Hypothalamus (tissue), 51 donors: ENCODE data around the gene MMD.
"Not testable (repeated sequence)": the region's sequence is repeated elsewhere in the genome, so short reads cannot be mapped to it uniquely, and the experiment has no call there.

Experiments used
- DNase-seq, 51 donors: peaks; one replicate each; lab custom pipeline; 2025; lab: John Stamatoyannopoulos, UW

MMD gene

GRCh38 chr17:55424893-55425540, 3.4 kb upstream of the MMD start:
- DNase-seq = peak in 1 of 51 donors; percentile 5

- DNase-seq = no peak
Observed at GRCh38 chr17:55423535-55423934, 1.9 kb upstream of the MMD start.

- not testable (repeated sequence) for DNase-seq
Observed at GRCh38 chr17:55422828-55423164, 1.2 kb upstream of the MMD start.

- peak in 31 of 51 donors; percentile 5 to 67 (median 22) for DNase-seq
Observed at GRCh38 chr17:55420776-55421178, 858 bp downstream of the MMD start.

GRCh38 chr17:55420067-55420775, 1.4 kb downstream of the MMD start:
- DNase-seq = peak in 3 of 51 donors; percentile 1 to 24 (median 4)

DNA sequence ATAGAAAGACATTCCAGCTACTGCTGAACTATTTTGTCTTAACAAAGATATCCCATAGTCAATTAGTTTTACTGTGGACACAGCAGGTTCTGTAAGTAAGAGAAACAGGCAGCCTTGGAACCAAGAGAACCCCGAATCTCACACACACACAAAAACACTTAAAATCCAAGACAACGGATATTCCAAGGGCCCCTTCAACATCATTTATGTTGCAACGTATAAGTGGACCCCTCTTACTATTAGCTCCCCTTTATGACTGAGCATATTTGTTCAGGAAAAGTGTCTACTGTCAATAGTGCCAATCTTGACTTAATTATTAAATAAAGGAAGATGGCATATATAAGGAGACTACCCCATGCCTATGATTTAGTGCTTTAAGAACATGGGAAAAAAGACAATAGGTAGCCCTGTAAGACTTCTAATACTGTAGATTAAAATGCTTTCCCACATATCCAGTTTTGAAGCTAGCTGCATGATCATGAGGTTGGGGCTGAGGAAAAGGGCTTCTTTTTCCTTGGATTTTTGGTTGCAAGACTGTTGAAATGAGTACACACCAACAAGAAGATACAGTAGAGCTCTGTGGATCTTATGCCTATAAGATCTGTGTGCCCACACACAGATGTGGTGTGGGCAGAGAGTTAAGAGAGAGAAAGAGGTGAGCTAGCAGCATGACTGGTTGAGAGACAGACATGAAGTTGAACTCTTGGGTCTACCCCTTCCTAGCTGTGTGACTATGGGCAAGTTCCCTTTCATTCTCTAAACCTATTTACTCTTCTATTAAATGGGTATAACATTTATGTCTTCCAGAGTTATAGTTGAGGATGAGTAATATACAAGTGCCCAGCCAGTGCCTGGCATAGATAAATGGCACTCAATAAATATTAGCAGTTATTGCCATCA, 3.0 kb downstream of the MMD start:
- no peak for DNase-seq

DNA sequence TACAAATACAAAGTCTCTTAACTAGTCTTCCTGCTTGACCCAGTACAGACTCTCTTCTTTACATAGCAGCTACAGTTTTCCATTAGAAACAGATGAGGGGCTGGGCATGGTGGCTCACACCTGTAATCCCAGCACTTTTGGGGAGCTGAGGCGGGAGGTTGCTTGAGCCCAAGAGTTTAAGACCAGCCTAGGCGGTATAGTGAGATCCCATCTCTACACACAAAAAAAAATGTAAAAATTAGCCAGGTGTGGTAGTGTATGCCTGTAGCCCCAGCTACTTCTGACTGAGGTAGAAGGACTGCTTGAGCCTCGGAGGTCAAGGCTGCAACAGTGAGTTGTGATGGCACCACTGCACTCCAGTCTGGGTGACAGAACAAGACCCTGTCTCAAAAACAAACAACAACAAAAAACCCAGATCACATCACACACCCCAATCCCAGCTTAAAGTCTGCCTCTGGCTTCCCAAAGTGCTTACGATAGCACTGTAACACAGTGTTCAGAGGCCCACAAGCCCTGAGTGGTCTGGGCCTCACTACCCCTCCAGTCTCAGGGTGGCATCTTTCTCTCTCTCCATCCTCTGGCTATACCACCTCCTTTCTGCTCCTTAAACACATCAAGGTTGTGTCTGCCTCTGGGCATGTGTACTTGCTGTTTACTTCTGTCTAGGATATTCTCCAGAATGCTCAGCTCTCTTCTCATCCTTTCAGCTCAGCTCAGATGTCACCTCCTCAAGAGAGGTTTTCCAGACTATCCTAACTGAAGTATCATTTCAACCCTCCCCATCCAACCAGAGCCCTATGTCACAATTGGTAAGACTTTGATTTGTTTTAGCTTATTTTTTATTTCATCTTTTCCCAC, 4.0 kb downstream of the MMD start:
- DNase-seq = no peak

DNA sequence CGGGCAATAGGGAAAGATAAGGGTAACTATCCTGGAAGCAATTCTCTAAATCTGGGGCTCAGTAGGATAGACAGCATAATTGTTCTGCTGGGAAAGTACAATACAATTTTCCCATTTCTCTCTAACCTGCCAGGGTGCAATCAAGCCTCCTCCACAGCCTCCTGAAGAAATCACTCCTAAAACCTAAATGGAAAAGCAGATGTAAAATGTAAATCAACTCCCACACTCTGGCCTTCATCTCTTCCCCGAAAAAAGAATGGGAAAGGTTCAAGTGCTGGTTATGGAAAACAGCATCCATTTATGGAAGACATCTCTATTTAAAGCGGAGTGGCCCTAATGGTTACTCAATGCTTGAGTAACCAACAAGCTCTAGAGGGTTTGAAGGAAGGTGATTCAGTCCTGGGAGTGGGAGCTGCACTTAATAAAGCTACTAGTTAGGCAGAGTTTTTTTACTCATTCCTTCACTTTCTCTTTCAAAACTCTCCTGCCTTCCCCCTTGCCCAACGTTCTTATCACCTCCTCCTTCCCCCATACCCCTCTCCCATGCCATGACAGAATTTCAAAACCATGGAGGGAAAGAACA, 5.1 kb downstream of the MMD start:
- peak in 1 of 51 donors; percentile 28 for DNase-seq

- no peak for DNase-seq
Observed at GRCh38 chr17:55416000-55416399, 5.6 kb downstream of the MMD start.

- no peak for DNase-seq
Observed at GRCh38 chr17:55414983-55415382, 6.7 kb downstream of the MMD start.

DNA sequence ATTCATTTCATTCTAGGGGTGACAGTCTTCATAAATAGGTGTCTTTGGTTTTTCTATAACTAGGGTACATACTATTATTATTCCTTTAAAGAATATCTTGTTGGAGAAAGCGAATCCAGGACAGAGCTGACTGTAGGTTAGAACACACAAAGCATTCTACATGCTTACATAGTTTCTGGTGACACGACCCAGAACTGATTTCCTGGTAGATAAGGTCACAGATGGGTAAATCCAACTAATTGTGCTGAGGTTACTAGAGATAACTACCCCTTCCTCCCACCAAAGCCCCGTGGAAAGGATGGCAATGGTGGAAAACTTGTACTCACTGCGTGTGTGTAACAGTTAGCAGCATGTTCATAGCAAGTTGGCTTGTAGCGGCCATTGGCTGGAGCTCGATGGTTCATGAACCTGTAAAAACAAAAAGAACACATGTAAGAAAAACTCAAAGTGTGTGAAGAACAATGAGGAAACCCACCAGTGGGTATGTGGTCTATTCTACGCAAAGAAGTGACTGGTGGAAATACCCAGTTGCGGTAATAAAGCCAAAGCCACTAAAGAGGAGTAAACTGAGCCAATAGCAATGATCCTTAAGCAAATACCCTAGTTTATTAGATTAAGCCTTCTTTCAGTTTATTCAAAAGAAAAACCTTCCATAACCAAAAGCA, 7.7 kb downstream of the MMD start:
- DNase-seq = no peak

GRCh38 chr17:55411463-55411855, 10.2 kb downstream of the MMD start:
- no peak for DNase-seq

DNA sequence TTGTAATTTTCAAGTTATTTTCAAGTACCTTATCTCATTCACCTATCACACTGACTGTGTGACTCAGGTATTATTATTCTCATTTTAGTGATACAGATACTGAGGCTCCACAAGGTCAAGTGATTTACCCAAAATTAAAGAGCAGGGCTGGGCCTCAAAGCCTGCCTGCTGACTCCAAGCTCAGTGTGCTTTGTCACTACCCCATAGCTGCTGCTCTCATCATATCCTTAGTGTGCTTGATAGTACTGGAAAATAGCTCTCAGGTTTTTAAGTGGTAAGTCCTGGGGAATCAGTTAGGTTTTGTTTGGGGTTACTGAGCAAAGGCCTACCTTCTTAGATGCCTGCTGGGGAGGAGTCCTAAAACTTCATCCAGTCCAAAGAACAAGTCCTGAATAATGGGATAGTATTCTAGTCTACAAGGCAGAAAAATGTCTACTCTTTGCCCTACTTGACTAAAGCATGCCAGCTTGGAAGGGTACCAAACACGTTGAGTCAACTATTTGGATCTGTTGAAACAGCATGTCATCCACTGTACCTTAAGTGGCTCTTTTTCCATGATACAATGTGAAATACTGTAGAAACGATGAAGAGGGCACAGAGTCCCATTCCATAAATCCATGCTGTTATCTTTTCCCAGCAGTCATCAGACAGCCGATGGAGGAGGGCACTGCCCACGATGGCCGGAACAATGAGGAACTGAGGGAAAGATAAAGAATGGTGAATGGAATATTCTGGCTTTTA, 10.7 kb downstream of the MMD start:
- no peak for DNase-seq

DNA sequence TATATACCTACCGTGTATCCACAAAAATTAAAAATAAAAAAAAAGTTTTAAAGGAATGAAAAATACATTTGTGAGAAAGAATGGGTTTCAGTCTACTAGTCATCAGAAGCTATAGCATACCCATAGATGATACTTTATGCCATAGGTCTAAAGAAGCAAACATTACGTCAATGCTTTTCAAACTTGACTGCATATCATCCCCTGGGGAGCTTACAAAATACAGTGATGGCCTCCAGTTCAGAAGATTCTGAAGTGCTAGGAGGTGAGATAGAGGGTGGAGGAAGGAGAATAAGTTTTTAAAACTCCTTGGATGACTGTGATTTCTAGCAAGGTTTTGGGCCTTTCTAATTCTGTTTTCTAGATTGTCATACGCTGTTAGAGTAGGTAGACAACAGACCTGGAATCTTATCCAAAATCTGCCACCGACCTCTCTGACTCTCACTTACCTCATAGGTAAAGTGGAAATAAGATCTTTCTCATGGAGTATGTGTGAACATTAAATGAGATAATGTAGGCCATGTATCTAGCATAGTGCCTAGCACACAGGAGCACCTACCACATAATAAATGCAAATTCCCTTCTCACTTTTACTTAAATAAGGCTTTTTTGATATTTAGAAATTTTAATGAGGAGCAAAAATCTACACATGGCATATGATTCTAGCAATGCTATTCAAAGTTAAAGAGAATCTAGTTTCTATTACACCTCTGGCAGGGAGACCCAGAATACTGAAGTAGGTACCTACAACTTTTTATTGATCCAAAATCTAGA, 12.4 kb downstream of the MMD start:
- no peak for DNase-seq

GRCh38 chr17:55407641-55408566, 13.7 kb downstream of the MMD start:
- no peak for DNase-seq

DNA sequence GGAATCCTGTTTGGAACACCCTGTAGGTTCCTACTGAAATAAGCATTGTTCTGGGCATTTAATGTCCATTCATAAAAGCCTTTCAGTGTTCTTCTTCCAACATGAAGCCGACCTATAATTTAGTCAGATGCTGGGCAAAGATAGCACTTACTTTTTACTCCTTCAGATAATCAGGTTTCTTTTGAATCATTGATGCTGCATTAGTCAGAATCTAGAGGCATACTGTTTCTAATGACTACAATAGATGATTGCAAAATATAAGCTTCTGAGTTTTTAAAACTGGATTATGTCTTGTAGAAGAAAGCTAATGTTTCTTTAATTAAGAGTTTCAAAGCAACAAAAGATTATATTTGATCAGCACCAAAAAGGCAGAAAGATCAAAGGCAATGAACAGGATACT, 16.0 kb downstream of the MMD start:
- DNase-seq = no peak

DNA sequence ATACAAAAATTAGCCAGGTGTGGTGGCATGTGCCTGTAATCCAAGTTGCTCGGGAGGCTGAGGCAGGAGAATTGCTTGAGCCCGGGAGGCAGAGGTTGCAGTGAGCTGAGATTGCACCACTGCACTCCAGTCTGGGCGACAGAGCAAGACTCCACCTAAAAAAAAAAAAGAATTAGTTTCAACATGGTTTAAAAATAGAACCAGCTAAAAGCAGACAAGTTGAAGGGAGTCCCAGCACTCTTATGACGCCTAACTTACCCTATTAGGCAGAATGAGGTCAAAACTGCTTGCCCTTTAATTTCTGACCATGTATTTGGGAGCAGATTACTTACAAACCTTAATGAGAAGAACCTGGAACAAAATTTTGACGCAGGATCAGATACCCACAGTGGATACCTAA, 17.4 kb downstream of the MMD start:
- DNase-seq = not testable (repeated sequence)
